ENCODE measurements around the gene NSD2.
"Not testable (repeated sequence)": the region's sequence is repeated elsewhere in the genome, so short reads cannot be mapped to it uniquely, and the experiment has no call there.

Gene NSD2

GRCh38 chr4:1991596-1992434 is 120.6 kb downstream of the NSD2 start:
- no peak for TF ChIP-seq ZFX (IDR thresholded peaks at IDR 0.05; ENCODE audit: borderline replicate concordance)
- TF ChIP-seq CTCF (IDR thresholded peaks at IDR 0.05) = no peak
- H3K27ac ChIP-seq = no peak overlapping the region

- no peak; the same call in 1 of the 2 replicates for TF ChIP-seq CTCF (IDR thresholded peaks at IDR 0.05)
- no peak for TF ChIP-seq ZFX (IDR thresholded peaks at IDR 0.05; ENCODE audit: borderline replicate concordance)
- no peak overlapping the region for H3K27ac ChIP-seq
These were observed 121.4 kb downstream of the NSD2 start for GRCh38 chr4:1992468-1993168.

GRCh38 chr4:1993169-1993516 is 122.0 kb downstream of the NSD2 start:
- H3K27ac ChIP-seq = no peak overlapping the region
- TF ChIP-seq CTCF (IDR thresholded peaks at IDR 0.05) = no peak
- TF ChIP-seq ZFX (IDR thresholded peaks at IDR 0.05; ENCODE audit: borderline replicate concordance) = no peak

- not testable (repeated sequence) for H3K27ac ChIP-seq
These were observed 122.7 kb downstream of the NSD2 start for GRCh38 chr4:1993718-1994516.

- H3K27ac ChIP-seq = no peak overlapping the region
- TF ChIP-seq CTCF (IDR thresholded peaks at IDR 0.05) = no peak
- no peak for TF ChIP-seq ZFX (IDR thresholded peaks at IDR 0.05; ENCODE audit: borderline replicate concordance)
These were observed 123.7 kb downstream of the NSD2 start for GRCh38 chr4:1994938-1995337.

- TF ChIP-seq ZFX (IDR thresholded peaks at IDR 0.05; ENCODE audit: borderline replicate concordance) (no peak), CTCF (IDR thresholded peaks at IDR 0.05) (no peak)
- no peak overlapping the region for H3K27ac ChIP-seq
These were observed 125.8 kb downstream of the NSD2 start for GRCh38 chr4:1996866-1997611.

GRCh38 chr4:1997712-1998111 is 126.5 kb downstream of the NSD2 start:
- H3K27ac ChIP-seq = 0 out of 2 replicates have a peak overlapping the region, but pooled peaks have one; percentile 18
- TF ChIP-seq ZFX (IDR thresholded peaks at IDR 0.05; ENCODE audit: borderline replicate concordance) (no peak), CTCF (IDR thresholded peaks at IDR 0.05) (no peak)
